Suprapubic skin (tissue), 4 donors: ENCODE data around the gene NPS.

Experiments used
- POLR2A ChIP-seq, 2 donors: fragments of 450-650 bp; IDR thresholded peaks; one replicate each; pipeline ENCODE4 v1.6.1; 2017; ENCODE audit warnings: antibody characterized with exemption in 2 of 2, mild to moderate bottlenecking in 2 of 2, moderate library complexity in 2 of 2
- POLR2AphosphoS5 ChIP-seq, 3 donors: sonication (generic); formaldehyde crosslinking; IDR thresholded peaks; one replicate each; pipeline ENCODE4 v1.6.1; 2017; ENCODE audit warnings: antibody characterized with exemption in 3 of 3

GRCh38 chr10:127564644-127565043, 15.5 kb downstream of the NPS start:
- no peak for TF ChIP-seq POLR2AphosphoS5 (IDR thresholded peaks at IDR 0.05)
- no peak for TF ChIP-seq POLR2A (IDR thresholded peaks at IDR 0.05)
